HG03108 (cell line): Measurements from ENCODE around the gene HSPB9.

Source experiments
- ATAC-seq: cut with Tn5 transposase; IDR thresholded peaks from one replicate; pipeline ENCODE4 v1.9.1; 2021; ENCODE audit warnings: moderate library complexity; ENCODE audit not compliant: unreplicated experiment

The HSPB9 gene, protein sequence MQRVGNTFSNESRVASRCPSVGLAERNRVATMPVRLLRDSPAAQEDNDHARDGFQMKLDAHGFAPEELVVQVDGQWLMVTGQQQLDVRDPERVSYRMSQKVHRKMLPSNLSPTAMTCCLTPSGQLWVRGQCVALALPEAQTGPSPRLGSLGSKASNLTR

DNA sequence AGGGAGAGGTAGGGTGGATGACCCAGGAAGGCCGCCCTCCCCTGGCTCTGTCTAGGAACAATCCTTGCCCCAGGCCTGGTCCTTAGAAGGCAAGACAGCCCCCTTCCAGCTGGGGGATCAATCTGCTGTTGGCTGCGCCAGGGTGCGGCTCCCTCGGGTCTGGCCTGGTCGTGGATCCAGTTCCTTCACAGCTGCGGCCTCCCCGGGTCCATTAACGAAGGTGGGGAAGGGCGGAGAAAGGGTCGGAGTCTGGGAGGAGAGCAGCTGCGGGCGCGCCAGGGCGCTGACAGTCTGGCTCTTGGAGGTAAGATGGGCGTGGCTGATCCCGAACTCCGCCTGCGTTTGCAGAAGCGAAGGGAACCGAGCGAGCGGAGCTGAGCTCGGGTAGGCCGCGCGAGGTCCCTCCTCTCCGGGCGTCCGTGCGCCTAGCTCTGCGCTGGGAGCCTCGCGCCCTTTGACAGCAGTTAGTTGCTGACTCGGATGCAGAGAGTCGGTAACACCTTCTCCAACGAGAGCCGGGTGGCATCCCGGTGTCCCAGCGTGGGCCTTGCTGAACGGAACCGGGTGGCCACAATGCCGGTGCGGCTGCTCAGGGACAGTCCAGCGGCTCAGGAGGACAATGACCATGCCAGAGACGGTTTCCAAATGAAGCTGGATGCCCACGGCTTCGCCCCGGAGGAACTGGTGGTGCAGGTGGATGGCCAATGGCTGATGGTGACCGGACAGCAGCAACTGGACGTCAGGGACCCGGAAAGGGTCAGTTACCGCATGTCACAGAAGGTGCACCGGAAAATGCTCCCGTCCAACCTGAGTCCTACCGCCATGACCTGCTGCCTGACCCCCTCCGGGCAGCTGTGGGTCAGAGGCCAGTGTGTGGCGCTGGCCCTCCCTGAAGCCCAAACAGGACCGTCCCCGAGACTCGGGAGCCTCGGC is at the start of gene HSPB9:
Gene HSPB9, plus strand, starts transcription at position 434 of the 933 bp plus-strand sequence. Its CDS starts 47 bp downstream, at position 481.
- ATAC-seq, result no peak

DNA sequence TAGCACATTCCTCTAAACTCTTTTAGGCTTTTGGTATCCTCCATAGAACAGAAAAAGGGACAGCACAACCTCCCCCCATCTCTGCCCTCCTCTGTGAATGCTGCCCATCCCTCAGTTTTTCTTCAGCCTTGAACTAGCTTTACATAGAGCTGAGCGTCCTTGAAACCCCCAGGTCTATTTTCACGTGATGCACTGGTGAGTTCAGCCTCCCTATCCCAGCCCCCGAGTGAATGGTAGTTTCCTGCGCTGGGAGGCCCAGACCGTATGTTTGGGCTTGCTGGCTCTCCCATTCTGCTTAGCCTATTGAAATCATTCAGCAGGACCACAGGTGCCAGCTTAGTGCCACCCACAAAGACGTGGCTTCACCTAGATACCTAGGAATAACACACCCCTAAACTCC is 46.8 kb upstream of the HSPB9 start:
- ATAC-seq, result no peak

DNA sequence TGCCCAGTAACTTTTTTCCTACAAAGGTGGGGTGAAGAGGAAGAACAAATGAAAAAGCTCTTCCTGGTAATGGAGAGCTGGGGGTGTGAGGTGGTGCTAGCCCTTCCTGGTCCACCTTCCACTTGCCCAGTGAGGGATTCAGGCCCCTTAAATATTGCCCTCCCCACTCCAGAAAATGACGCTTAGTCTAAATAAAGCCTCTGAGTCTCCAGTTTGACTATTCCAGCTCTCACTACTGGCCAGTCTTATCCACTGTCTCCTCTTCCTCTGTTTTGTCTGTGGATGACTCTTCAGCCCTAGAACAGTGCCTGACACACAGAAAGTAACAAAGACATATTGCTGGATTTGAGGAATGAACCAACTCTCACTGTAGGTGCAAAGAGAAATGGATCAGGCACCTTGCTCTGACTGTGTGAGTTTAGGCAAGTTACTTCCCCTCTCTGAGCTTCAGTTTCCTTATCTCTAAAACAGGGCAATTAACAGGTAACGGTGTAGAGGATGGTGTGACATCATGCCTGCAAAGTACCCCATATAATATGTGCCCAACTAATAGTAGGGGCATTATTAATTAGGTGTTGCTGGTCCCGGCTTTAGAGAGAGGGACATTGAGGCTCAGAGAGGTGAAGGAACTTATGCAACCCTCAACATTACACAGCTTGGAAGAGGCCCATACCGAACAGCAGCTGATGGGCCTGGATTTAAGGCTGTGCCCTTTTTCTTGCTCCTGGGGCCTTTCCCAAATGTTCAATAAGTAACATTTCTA is 45.6 kb upstream of the HSPB9 start:
- no peak for ATAC-seq

DNA sequence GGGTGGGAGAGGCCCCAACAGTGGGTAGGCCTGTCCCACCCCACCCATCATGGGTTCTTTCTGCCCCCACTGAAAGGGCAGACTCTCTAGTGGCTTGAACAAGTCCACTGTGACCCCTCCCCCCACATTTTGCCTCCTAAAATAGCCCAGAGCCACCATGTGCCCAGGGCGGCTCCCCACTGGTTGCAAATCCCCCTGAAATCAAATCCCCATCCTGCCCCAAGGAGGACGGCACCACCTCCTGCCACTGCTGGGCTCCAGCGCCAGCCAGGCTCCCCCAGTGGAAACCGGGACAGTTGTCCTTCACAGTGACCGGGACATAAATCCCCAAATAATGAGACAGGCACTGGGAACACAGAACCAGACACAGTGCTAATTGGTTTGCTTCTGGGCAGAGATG is 44.8 kb upstream of the HSPB9 start:
- no peak for ATAC-seq

DNA sequence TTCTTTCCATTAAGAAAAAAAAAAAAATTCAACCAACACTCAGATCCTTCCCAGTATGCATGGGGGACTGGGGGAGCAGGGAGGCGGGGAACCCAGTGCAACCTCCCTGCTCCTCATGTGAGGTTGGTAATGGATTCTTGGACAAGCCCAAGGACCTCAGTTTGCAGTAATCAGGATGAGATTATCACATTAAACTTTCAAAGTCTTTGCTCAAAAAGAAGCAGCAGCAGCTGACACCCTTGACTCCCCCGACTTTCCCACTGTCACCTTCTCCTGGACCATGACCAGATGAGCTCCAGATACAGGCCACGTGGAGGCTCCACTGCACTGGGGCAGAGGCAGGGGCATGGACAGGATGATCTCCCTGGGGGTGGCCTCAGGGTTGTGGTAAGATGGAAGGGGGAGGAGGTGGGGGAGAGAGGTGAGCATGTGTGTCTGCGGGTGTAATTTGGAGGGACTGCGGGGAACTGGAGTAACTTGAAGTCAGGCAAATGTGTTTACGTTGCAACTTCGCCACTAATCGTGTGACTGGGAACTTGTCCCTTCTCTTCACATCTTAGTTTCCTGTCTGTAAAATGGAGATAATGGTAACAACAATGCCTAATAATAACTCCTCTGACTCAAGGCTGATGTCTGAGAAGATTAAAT is 44.1 kb upstream of the HSPB9 start:
- ATAC-seq, result no peak

DNA sequence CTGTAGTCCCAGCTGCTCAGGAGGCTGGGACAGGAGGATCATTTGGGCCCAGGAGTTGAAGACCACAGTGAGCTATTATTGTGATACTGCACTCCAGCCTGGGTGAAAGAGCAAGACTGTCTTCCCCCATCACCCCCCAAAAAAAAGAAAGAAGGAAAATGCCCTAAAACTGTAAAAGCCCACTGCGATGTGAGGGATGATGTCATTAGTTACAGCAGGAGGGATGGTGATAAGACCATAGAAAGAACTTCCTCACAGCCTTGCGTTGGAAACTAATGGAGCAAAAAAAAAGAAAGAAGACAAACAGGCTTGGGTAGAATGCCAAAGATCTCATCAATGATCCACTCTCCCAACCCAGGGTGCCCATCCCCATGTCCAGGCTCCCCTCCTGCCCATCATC is 43.1 kb upstream of the HSPB9 start:
- no peak for ATAC-seq

DNA sequence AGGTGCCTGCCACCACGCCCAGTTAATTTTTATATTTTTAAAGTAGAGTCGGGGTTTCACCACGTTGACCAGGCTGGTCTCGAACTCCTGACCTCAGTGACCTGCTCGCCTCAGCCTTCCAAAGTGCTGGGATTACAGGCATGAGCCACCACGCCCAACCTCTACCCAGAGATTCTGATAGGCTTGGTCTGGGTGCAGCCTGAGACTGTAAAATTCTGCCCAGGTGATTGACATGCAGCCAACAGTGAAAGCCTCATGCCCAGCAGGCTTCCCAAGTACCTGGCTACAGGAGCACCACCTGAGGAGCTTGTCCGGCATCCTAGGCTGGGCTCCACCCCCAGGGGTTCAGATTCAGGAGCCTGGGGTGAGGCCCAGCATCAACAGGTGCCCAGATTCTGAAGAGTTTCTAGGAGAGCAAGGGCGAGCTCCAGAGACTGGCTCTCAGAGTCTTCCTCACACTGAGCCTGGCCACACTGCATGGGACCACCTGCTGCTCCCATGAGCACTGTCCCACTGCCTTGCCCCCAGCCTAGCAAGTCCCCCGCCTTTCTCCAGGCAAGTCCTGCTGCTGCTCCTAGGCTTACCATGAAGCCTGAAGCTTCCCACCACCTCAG is 41.0 kb upstream of the HSPB9 start:
- no peak for ATAC-seq

DNA sequence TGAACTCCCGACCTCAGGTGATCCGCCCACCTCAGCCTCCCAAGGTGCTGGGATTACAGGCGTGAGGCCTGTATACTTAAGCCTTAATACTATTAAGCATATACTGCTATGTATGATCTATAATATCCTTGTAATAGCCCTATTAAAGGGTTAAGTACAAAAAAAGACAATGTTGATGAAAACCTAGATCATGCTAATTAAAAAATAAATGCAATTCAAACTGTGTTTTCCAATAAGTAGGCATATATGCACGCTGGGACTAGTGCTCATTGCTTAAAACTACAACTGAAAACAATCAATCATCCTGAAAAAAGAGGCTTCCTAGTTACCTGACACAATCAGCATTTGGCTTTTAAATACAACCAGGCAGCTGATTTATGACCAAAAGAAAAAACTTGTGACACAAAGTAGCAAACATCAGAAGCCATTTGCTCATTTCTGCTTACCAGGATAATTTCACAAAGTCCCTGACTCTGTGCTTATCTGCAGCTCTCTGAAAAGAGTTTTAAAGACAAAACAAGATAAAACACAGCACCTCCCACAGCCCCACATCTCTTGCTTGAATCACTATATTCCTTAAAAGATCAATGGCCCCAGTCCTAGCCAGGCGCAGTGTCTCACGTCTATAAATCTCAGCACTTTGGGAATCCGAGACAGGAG is 35.4 kb upstream of the HSPB9 start:
- ATAC-seq, result no peak

DNA sequence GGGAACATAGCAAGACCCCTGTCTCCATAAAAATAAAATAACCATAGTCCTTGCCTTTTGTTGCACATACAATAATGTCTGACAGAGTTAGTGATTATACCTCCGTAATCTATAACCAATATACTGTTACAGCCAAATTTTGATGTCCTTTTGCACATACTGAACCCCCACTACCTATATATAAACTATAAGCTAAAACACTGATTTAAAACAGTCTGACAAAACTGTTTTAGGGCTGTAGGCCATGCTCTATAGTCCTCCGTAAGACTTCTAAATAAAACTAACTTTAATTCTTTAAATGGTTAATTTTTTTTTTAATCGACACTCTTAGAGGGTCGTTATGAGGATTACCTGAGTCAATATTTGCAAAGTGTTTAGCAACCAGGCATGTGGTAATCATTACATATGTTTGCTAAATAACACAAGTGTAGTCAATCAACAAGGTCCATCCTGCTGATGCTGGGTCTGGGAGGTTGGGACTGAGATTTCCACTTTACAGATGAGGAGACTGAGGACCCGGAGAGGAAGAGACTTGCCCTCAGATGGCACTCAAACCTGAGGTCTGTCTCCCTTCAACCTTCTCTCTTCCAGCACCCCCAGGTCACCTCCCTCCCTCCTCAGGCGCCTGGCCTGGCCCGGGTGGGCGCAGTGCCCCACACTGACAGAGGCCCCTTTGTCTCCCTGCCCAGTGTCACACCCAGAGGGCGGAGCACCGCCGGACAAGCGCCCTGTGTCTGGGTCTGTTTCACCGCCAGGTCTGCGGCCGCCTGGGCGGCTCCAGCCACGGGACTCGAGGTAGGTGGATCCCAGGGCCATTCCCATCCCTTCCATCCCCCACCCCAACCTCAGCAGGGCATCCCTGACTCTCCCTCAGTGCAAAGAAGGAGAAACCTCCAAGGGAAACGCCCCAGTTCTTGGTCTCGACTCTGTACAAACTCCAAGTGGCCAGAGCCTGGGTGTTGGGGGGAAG is 34.6 kb upstream of the HSPB9 start:
- no peak for ATAC-seq

DNA sequence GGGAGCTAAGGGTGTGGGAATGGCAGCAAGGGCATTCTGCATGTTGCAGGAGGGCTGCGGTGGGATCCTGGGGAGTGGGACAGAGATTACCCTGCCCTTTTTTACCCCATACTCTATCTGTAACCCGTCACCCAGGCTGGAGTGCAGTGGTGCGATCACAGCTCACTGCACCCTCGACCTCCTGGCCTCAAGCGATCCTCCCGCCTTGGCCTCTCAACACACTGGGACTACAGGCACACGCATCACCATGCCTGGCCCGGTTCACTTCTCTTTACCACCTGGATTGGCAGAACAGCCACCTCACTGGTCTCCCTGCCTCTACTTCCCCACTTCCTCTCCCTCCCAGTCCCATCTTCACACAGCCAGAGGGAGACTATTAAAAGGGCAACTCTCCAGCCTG is 33.9 kb upstream of the HSPB9 start:
- ATAC-seq, result no peak

DNA sequence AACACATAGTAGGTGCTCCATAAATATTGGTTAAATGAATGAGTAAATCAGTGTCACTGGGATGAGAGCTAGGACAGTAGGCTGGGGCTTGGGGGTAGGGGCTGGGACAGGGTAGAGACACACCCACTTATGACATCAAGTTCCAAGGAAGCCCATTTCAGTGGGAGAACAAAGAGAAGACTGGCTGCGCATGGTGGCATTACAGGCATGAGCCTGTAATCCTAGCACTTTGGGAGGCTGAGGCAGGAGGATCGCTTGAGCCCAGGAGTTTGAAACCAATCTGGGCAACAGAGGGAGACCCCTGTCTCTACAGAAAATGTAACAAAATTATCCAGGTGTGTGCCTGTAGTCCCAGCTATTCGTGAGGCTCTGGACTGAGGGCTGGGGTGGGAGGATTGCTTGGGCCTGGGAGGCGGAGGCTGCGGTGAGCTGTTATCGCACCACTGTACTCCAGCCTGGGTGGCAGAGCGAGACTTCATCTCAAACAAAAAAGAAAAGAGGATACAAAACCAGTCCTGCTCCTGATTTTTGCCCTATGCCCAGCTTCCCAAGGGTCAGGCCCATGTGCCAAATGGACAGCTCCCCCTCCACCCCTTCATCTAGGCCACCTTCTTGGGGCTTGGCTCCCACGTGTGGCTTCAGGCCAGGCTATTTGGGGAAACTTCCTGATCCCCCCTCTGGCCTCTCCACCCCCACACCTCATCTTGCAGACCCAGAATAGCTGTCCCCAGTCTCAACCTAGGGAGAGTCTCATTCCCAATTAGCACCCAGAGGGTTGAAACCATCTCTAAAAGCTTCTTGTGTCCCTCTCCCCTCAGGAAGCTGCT is 31.4 kb upstream of the HSPB9 start:
- no peak for ATAC-seq

DNA sequence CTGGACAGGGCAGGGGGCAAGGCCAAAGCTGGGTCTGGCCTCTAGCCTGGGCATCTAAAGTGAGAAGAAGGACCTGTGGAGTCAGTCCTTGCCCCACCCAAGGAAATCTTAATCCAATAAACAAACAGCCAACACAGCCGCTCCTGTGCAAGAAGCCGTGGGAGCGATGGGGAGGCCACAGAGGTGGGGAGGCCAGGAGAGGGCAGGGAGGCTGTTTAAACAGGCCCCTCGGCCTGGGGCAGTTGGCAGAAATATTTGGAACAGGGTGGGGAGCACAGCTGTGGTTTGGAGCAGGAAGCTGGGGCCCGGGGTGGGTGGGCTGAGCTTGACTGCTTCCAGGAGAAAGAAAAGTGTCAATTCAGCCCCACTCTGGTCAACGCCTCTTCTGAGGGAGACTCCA is 29.7 kb upstream of the HSPB9 start:
- no peak for ATAC-seq

DNA sequence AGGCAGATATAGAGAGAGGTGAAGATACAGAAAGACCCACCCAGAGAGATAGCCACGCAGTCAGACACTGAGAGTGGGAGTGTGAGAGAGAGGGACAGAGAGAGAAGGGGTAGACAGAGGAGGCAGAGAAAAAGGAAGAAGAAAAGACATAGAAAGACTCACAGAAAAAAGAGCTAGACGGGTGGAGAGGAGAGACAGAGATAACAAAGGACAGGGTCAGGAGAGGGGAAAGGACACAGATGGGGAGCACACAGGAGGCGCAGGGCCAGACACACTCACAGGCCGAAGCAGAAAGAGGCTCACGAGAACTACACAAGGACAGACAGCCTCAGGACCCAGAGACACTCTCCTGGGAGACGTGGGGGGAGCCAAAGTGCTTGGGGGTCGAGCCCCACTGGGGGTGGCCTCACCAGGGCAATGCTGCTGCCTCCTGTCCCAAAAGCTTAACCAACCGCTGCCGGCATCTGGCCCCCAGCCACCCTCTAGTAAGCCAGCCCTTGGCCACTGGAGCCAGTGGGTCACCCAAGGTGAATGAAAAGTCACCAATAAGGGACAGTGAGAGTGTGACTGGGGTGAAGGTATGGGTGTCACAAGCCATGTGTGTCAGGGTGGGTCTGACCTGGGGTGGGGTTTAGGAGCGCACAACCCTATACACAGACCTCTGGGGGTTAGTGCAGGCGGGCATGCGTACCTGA is 28.1 kb upstream of the HSPB9 start:
- no peak for ATAC-seq

DNA sequence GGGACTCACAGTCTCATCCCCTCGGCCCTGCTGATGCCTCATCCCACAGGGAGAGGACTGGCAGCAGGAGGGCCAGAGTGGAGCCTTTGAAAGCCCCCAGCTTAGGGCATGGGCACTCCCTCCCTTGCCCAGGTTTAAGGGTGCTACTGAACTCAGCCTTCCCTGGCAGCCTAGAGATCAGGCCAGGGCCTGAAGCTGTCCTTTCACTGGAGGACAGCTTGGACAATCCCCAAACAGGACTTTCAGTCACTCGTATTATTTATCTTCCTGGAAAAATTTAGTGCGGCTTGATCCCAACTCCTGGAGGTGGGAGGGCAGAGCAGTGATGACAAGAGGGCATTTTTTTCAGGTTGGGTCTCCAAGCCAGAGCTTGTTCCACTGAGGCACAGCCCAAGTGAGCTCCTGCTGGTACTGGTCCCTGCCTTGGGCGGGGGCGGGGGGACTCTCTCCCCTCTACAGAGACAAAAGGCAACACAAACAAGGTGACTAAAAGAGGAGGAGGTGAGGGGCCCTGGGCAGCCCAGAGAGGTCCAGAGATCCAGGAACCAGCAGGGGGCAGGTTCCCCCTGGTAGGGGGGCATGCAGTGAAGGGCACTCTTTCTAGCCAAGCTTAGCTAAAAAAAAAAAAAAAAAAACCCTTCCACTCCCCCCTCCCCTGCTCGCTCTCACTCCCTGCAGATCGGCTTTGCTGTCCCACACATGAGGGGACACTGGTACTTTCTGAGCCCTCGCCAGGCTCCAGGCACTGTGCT is 26.1 kb upstream of the HSPB9 start:
- ATAC-seq, result no peak

DNA sequence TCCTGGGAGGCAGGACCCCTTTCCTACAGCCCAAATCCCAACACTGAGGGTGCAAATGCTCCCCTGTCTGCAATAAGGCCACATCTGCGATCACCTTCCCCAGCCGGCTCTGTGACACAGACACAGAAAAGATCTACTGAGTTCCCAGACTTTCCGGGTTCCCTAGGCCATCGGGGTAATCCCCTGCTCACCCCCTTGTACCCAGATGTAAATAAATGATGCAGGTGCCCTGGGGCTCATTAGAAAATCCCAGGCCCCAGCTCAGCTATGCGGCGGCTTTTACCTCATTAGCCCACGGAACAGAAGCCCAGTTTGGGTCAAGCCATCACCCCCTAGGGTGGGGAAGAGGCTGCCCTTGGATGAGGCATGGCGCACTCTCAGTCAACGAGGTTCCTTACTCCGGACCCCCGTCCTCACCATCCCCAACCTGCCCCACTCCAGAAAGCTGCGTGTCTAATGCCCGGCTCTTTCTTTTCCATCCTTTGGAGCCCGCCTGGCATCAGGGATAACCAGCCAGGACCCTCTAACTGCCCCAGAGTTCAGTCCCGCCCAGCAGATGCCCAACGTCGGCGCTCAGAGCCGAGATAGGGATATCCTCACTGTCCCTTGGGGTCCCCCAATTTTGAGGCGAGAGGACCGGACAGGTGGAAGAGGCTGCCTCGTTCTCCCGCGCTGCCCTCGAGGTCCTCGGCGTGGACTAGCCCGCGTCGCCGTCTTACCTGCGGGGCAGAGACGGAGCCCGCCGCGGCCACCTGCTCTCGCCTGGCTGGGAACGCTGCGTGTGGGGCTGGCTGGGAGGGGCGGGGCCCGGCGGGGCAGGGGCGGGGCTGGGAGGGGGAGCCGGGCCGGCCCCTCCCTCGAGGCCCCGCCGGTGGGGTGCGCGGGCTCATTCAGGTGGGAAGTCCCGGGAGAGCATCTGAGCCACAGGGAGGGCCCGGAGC is 24.6 kb upstream of the HSPB9 start, which contains the start of gene ZNF385C:
Gene ZNF385C, minus strand, starts transcription at position 783 of the 941 bp plus-strand sequence. CDS start 35,417 bp downstream, outside the sequence.
- ATAC-seq, result no peak
